ENCODE measurements around the gene PXDN.

DNA sequence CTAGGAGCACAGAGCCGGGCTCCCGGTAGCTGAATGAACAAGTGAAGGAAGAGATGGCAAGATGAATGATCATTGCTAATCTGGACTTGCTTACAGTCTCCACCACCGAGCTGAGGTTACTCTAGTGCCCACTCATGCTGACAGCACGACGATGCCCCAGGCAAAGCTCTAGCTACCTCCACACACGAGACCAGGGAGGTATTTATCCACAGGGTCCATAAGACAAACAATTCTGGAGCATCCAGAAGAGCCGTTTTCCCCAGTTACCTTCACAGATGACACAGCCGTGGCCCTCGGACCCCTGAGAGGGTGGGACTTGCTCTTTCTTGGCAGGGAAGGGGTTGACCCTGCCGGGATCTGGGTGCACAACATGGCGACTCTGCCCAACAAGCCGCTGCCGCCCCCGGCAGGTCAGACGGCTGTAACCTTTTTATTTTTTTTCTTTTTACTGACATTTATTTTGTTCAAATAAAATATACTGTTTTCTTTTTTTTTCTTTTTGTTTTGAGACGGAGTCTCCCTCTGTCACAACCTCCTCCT is 120.3 kb downstream of the PXDN start:
- TF ChIP-seq, protein P1, sequence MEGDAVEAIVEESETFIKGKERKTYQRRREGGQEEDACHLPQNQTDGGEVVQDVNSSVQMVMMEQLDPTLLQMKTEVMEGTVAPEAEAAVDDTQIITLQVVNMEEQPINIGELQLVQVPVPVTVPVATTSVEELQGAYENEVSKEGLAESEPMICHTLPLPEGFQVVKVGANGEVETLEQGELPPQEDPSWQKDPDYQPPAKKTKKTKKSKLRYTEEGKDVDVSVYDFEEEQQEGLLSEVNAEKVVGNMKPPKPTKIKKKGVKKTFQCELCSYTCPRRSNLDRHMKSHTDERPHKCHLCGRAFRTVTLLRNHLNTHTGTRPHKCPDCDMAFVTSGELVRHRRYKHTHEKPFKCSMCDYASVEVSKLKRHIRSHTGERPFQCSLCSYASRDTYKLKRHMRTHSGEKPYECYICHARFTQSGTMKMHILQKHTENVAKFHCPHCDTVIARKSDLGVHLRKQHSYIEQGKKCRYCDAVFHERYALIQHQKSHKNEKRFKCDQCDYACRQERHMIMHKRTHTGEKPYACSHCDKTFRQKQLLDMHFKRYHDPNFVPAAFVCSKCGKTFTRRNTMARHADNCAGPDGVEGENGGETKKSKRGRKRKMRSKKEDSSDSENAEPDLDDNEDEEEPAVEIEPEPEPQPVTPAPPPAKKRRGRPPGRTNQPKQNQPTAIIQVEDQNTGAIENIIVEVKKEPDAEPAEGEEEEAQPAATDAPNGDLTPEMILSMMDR (IDR thresholded peaks at IDR 0.05) = no peak
- TF ChIP-seq POLR2A (IDR thresholded peaks at IDR 0.05) = no peak

All from heart left ventricle (tissue), 13 donors.